Panc1 (cell line): ENCODE results near the gene SMOC2. TPM values are rescaled to one million over a fixed set of nuclear protein-coding genes. Genes with fewer than 3 reads are reported as not detected.

Experiments used
- ATAC-seq: fragments of 200-7000 bp; cut with Tn5 transposase; 2 replicates; pipeline ENCODE4 v1.9.1; 2020; ENCODE audit warnings: mild to moderate bottlenecking, moderate library complexity
- BruUV-seq: library from RNA; stranded (reverse); fragments of 400-500 nt; replicated peaks from 2 replicates; lab custom pipeline; 2021; lab: Mats Ljungman, UMichigan
- CTCF ChIA-PET: fragments of 300-600 bp; sonication (Branson Sonifier 250); formaldehyde crosslinking; loops from one replicate; lab custom pipeline; 2022; ENCODE audit warnings: antibody characterized with exemption; lab: Charles Lee
- POLR2A ChIA-PET: fragments of 300-600 bp; sonication (Branson Sonifier 250); formaldehyde crosslinking; loops from one replicate; lab custom pipeline; 2022; ENCODE audit warnings: antibody characterized with exemption; lab: Charles Lee
- DNase-seq: peaks from one replicate; pipeline ENCODE4 v3.0.0-alpha.2; 2010; ENCODE audit warnings: low read depth, low spot score
- H3K27ac ChIP-seq: 2 replicates; pipeline ENCODE4 v1.5.1; 2011; ENCODE audit warnings: mild to moderate bottlenecking, low read length, inconsistent platforms
- H3K27me3 ChIP-seq: fragments of 200-500 bp; sonication (Bioruptor generic); 2 replicates; pipeline ENCODE4 v1.6.0; 2014; ENCODE audit warnings: low read length, inconsistent platforms; ENCODE audit not compliant: control insufficient read depth, insufficient read depth
- H3K36me3 ChIP-seq: fragments of 200-500 bp; sonication (Bioruptor generic); 2 replicates; pipeline ENCODE4 v1.5.1; 2014; ENCODE audit warnings: inconsistent platforms, mild to moderate bottlenecking, low read length, moderate library complexity; ENCODE audit not compliant: control insufficient read depth, insufficient read depth
- H3K4me1 ChIP-seq: 2 replicates; pipeline ENCODE4 v1.5.1; 2011; ENCODE audit warnings: inconsistent platforms, mild to moderate bottlenecking, low read length, moderate library complexity; ENCODE audit not compliant: control insufficient read depth, insufficient read depth
- H3K4me3 ChIP-seq, 2 experiments: 2 replicates each; pipeline ENCODE4 v1.5.1; 2011 to 2012; ENCODE audit warnings: low read depth in 2 of 2, low read length in 2 of 2, mild to moderate bottlenecking in 2 of 2, inconsistent platforms in 1 of 2, moderate library complexity in 1 of 2
- H3K9me3 ChIP-seq: fragments of 200-500 bp; sonication (Bioruptor generic); 2 replicates; pipeline ENCODE4 v1.5.1; 2014; ENCODE audit warnings: low read depth, mild to moderate bottlenecking, inconsistent platforms, low read length, moderate library complexity; ENCODE audit not compliant: control insufficient read depth, insufficient read depth
- POLR2AphosphoS5 ChIP-seq: IDR thresholded peaks from 2 replicates; pipeline ENCODE4 v1.6.1; 2012; ENCODE audit warnings: mild to moderate bottlenecking, low read depth, low read length, moderate library complexity
- SIN3A ChIP-seq: IDR thresholded peaks from 2 replicates; pipeline ENCODE4 v1.6.1; 2012; ENCODE audit warnings: low read depth, mild to moderate bottlenecking, low read length, moderate library complexity, borderline replicate concordance; ENCODE audit not compliant: insufficient read depth
- TCF7L2 ChIP-seq: IDR thresholded peaks from 2 replicates; pipeline ENCODE4 v1.6.1; 2011; ENCODE audit warnings: mild to moderate bottlenecking, low read depth, low read length, inconsistent platforms
- in situ Hi-C: cut with HindIII; loops from 2 replicates; pipeline ENCODE4 v1.10.0; 2016; ENCODE audit warnings: low sequenced_read_pairs, low pct_unique_long_range_greater_than_20kb
- intact Hi-C: fragments of 100-400 bp; cut with micrococcal nuclease; formaldehyde crosslinking; loops from one replicate; pipeline ENCODE4 v1.10.0; 2022; ENCODE audit not compliant: unreplicated experiment
- total RNA-seq: library from RNA; stranded (reverse); gene quantifications from one replicate; pipeline ENCODE4 v1.2.1, GENCODE V29; 2021; ENCODE audit not compliant: unreplicated experiment
- TF ChIP-seq, protein P1 (sequence below): fragments of 450-650 bp; IDR thresholded peaks from 2 replicates; pipeline ENCODE4 v1.5.1; 2017; ENCODE audit warnings: mild to moderate bottlenecking
- TF ChIP-seq, protein P2 (sequence below), 2 experiments: IDR thresholded peaks; 2 replicates each; pipeline ENCODE4 v1.6.1; 2011 to 2012; ENCODE audit warnings: low read depth in 2 of 2, control low read depth in 1 of 2, low read length in 1 of 2, mild to moderate bottlenecking in 1 of 2, moderate library complexity in 1 of 2; ENCODE audit not compliant: insufficient read depth in 1 of 2

Gene SMOC2
- total RNA-seq, 1 experiment from 2014 or later = 0.13 TPM

GRCh38 chr6:168410554-168411011 is 30.4 kb upstream of the SMOC2 start:
- no peak for ATAC-seq
- no peaks in the 10 kb centered on the region for H3K9me3 ChIP-seq
- intact Hi-C loops (no loop called here), in situ Hi-C loops (no loop called here)
- TF ChIP-seq, protein P1, sequence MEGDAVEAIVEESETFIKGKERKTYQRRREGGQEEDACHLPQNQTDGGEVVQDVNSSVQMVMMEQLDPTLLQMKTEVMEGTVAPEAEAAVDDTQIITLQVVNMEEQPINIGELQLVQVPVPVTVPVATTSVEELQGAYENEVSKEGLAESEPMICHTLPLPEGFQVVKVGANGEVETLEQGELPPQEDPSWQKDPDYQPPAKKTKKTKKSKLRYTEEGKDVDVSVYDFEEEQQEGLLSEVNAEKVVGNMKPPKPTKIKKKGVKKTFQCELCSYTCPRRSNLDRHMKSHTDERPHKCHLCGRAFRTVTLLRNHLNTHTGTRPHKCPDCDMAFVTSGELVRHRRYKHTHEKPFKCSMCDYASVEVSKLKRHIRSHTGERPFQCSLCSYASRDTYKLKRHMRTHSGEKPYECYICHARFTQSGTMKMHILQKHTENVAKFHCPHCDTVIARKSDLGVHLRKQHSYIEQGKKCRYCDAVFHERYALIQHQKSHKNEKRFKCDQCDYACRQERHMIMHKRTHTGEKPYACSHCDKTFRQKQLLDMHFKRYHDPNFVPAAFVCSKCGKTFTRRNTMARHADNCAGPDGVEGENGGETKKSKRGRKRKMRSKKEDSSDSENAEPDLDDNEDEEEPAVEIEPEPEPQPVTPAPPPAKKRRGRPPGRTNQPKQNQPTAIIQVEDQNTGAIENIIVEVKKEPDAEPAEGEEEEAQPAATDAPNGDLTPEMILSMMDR = no peak
- TF ChIP-seq TCF7L2 (no peak), POLR2AphosphoS5 (no peak), SIN3A (no peak)
- TF ChIP-seq, protein P2, sequence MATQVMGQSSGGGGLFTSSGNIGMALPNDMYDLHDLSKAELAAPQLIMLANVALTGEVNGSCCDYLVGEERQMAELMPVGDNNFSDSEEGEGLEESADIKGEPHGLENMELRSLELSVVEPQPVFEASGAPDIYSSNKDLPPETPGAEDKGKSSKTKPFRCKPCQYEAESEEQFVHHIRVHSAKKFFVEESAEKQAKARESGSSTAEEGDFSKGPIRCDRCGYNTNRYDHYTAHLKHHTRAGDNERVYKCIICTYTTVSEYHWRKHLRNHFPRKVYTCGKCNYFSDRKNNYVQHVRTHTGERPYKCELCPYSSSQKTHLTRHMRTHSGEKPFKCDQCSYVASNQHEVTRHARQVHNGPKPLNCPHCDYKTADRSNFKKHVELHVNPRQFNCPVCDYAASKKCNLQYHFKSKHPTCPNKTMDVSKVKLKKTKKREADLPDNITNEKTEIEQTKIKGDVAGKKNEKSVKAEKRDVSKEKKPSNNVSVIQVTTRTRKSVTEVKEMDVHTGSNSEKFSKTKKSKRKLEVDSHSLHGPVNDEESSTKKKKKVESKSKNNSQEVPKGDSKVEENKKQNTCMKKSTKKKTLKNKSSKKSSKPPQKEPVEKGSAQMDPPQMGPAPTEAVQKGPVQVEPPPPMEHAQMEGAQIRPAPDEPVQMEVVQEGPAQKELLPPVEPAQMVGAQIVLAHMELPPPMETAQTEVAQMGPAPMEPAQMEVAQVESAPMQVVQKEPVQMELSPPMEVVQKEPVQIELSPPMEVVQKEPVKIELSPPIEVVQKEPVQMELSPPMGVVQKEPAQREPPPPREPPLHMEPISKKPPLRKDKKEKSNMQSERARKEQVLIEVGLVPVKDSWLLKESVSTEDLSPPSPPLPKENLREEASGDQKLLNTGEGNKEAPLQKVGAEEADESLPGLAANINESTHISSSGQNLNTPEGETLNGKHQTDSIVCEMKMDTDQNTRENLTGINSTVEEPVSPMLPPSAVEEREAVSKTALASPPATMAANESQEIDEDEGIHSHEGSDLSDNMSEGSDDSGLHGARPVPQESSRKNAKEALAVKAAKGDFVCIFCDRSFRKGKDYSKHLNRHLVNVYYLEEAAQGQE (IDR thresholded peaks at IDR 0.05; ENCODE audit: insufficient read depth in 1 of 2, low read depth in 2 of 2, low read length in 1 of 2) = no peak
- no peak overlapping the region for H3K27ac ChIP-seq
- H3K27me3 ChIP-seq = peaks cover 8% of the 10 kb centered on the region; the same call in 1 of the 2 replicates
- DNase-seq = no peak
- BruUV-seq = no TSS peak
- no peaks in the 10 kb centered on the region for H3K4me1 ChIP-seq
- H3K36me3 ChIP-seq = no peaks in the 10 kb centered on the region
- ChIA-PET POLR2A (no interaction called here), CTCF (no interaction called here)
- no peak overlapping the region for H3K4me3 ChIP-seq

DNA sequence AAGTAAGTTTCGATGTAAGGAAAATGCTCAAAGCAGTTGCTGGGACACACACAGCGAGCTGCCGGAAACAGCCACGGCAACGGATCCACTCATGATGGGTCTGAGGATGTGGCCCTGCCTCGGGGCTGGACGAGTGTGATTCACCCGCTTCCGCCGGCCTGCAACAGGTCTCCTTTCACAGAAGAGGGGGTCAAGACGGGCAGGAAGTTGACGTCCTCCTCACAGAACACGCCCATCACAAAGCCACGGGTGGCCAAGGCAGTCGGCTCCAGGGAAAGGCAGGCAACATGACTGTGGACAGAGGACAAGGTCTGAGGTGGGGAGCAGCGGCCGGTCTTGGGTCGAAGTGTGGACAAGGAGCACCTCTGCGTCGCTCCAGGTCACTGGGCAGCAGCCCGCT is 29.9 kb upstream of the SMOC2 start:
- H3K27ac ChIP-seq = no peak overlapping the region
- TF ChIP-seq POLR2AphosphoS5 (no peak), TCF7L2 (no peak)
- TF ChIP-seq, protein P2 (IDR thresholded peaks at IDR 0.05; ENCODE audit: insufficient read depth in 1 of 2, low read depth in 2 of 2, low read length in 1 of 2) = no peak
- BruUV-seq = no TSS peak
- no peaks in the 10 kb centered on the region for H3K4me1 ChIP-seq
- intact Hi-C loops (no loop called here), in situ Hi-C loops (no loop called here)
- POLR2A ChIA-PET = no interaction called here
- no peak for DNase-seq
- H3K4me3 ChIP-seq = no peak overlapping the region
- ATAC-seq = no peak
- CTCF ChIA-PET = interaction anchor here (0.6 to 0.7 kb wide), 2 partner anchors 188 to 482 kb away, joined by 3 read pairs; no protein-coding TSS in a partner anchor
- H3K9me3 ChIP-seq = no peaks in the 10 kb centered on the region
- H3K27me3 ChIP-seq = peaks cover 8% of the 10 kb centered on the region; the same call in 1 of the 2 replicates
- no peaks in the 10 kb centered on the region for H3K36me3 ChIP-seq
